ENCODE results near the gene SELENON. TPM values are rescaled to one million over a fixed set of nuclear protein-coding genes. Genes with fewer than 3 reads are reported as not detected.

The SELENON gene
- total and polyA plus RNA-seq, 2 of the 8 experiments (the other 6 are each of a cell fraction or from before 2014, with no cell fraction given): 43.0 to 77.6 TPM

DNA sequence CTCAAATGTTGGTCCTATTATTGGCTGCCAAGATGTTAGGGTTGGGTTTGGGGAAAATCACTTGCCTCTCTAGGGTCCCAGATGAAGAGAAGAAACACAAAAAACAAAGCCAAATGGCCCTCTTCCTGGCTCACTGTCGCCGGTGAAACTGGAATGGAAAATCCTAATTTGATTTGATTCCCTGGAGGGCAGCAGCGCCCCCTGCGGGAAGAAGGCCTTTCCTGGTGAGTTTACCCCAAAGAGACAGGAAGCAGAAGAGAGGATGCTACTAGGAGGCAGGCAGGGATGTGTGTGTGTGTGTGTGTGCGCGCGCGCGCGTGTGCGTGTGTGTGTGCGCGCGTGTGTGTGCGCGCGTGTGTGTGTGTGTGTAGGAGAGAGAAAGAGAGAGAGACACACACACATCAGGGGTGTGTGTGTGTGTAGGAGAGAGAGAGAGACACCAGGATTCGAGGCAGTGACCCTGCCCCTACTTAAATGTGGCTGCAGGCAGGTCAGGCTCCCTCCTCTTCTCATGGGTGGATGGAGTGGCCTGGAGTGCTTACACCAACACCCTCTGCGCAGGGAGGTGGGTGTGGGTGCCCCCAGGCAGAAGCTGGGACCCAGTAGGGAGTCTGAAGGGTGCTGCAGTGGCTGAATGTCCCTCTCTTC, 3.1 kb upstream of the SELENON start (continued):
- TF ChIP-seq SIX5 (IDR thresholded peaks at IDR 0.05; ENCODE audit: low read depth, low read length) (no peak), CHD2 (IDR thresholded peaks at IDR 0.05; ENCODE audit: low read length) (no peak), KDM5A (IDR thresholded peaks at IDR 0.05; ENCODE audit: low read length) (no peak), GABPA (IDR thresholded peaks at IDR 0.05; ENCODE audit: borderline replicate concordance, insufficient read depth, low read length) (no peak), MAFK (IDR thresholded peaks at IDR 0.05; ENCODE audit: low read depth, low read length) (no peak), EZH2 (IDR thresholded peaks at IDR 0.05; ENCODE audit: low read depth, low read length, severe bottlenecking) (no peak), HDAC2 (IDR thresholded peaks at IDR 0.05; ENCODE audit: borderline replicate concordance in 1 of 2, low read depth in 2 of 2, low read length in 2 of 2) (no peak), SP4 (IDR thresholded peaks at IDR 0.05; ENCODE audit: low read length) (no peak), SRF (IDR thresholded peaks at IDR 0.05; ENCODE audit: low read depth, low read length) (no peak), BACH1 (IDR thresholded peaks at IDR 0.05; ENCODE audit: low read length) (no peak), RAD21 (IDR thresholded peaks at IDR 0.05 in 1 of 2, conservative IDR thresholded peaks at IDR 0.05 in 1 of 2; ENCODE audit: low read depth in 2 of 2, low read length in 2 of 2) (peak; percentile 87 to 92), POLR2AphosphoS5 (IDR thresholded peaks at IDR 0.05; ENCODE audit: low read depth, low read length) (no peak), KDM4A (IDR thresholded peaks at IDR 0.05; ENCODE audit: low read depth, low read length, severe bottlenecking) (no peak)
- TF ChIP-seq, protein P1, sequence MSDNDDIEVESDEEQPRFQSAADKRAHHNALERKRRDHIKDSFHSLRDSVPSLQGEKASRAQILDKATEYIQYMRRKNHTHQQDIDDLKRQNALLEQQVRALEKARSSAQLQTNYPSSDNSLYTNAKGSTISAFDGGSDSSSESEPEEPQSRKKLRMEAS (IDR thresholded peaks at IDR 0.05): no peak
- TF ChIP-seq, protein P2, sequence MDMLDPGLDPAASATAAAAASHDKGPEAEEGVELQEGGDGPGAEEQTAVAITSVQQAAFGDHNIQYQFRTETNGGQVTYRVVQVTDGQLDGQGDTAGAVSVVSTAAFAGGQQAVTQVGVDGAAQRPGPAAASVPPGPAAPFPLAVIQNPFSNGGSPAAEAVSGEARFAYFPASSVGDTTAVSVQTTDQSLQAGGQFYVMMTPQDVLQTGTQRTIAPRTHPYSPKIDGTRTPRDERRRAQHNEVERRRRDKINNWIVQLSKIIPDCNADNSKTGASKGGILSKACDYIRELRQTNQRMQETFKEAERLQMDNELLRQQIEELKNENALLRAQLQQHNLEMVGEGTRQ (IDR thresholded peaks at IDR 0.05; ENCODE audit: low read length): no peak
- TF ChIP-seq, protein P3, sequence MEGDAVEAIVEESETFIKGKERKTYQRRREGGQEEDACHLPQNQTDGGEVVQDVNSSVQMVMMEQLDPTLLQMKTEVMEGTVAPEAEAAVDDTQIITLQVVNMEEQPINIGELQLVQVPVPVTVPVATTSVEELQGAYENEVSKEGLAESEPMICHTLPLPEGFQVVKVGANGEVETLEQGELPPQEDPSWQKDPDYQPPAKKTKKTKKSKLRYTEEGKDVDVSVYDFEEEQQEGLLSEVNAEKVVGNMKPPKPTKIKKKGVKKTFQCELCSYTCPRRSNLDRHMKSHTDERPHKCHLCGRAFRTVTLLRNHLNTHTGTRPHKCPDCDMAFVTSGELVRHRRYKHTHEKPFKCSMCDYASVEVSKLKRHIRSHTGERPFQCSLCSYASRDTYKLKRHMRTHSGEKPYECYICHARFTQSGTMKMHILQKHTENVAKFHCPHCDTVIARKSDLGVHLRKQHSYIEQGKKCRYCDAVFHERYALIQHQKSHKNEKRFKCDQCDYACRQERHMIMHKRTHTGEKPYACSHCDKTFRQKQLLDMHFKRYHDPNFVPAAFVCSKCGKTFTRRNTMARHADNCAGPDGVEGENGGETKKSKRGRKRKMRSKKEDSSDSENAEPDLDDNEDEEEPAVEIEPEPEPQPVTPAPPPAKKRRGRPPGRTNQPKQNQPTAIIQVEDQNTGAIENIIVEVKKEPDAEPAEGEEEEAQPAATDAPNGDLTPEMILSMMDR (IDR thresholded peaks at IDR 0.05; ENCODE audit: control extremely low read depth in 1 of 3, insufficient read depth in 1 of 3, low read depth in 1 of 3, low read length in 3 of 3): peak; percentile 86 to 89 (median 87)
- TF ChIP-seq, protein P4, sequence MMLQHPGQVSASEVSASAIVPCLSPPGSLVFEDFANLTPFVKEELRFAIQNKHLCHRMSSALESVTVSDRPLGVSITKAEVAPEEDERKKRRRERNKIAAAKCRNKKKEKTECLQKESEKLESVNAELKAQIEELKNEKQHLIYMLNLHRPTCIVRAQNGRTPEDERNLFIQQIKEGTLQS (IDR thresholded peaks at IDR 0.05; ENCODE audit: insufficient read depth, low read depth, low read length): no peak
- TF ChIP-seq, protein P5, sequence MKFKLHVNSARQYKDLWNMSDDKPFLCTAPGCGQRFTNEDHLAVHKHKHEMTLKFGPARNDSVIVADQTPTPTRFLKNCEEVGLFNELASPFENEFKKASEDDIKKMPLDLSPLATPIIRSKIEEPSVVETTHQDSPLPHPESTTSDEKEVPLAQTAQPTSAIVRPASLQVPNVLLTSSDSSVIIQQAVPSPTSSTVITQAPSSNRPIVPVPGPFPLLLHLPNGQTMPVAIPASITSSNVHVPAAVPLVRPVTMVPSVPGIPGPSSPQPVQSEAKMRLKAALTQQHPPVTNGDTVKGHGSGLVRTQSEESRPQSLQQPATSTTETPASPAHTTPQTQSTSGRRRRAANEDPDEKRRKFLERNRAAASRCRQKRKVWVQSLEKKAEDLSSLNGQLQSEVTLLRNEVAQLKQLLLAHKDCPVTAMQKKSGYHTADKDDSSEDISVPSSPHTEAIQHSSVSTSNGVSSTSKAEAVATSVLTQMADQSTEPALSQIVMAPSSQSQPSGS (IDR thresholded peaks at IDR 0.05; ENCODE audit: low read length): no peak

Data from H1 (cell line).